ENCODE measurements around the gene AZIN2. TPM values are rescaled to one million over a fixed set of nuclear protein-coding genes. Genes with fewer than 3 reads are reported as not detected.

AZIN2 gene
- 2.5 TPM for polyA plus RNA-seq
- long read RNA-seq, donor 1, result 0 reads
- long read RNA-seq, donor 2, result 0 reads
- long read RNA-seq, donor 3, result 0 reads
- long read RNA-seq, donor 4, result 0 reads
- long read RNA-seq, donor 5, result 0 reads
- long read RNA-seq, donor 6, result 0 reads
- long read RNA-seq, donor 7, result 0 reads
- long read RNA-seq, donor 8, partial matches to known transcripts, result 0 of 1 reads
- long read RNA-seq, donor 8, other reads (novel, unspliced or antisense), result 0 of 1 reads
- long read RNA-seq, donor 9, partial matches to known transcripts, result 0 of 1 reads
- long read RNA-seq, donor 9, other reads (novel, unspliced or antisense), result 0 of 1 reads
- long read RNA-seq, donor 10, result 0 reads
- long read RNA-seq, donor 11, partial matches to known transcripts, result 0 of 1 reads
- long read RNA-seq, donor 11, other reads (novel, unspliced or antisense), result 0 of 1 reads

DNA sequence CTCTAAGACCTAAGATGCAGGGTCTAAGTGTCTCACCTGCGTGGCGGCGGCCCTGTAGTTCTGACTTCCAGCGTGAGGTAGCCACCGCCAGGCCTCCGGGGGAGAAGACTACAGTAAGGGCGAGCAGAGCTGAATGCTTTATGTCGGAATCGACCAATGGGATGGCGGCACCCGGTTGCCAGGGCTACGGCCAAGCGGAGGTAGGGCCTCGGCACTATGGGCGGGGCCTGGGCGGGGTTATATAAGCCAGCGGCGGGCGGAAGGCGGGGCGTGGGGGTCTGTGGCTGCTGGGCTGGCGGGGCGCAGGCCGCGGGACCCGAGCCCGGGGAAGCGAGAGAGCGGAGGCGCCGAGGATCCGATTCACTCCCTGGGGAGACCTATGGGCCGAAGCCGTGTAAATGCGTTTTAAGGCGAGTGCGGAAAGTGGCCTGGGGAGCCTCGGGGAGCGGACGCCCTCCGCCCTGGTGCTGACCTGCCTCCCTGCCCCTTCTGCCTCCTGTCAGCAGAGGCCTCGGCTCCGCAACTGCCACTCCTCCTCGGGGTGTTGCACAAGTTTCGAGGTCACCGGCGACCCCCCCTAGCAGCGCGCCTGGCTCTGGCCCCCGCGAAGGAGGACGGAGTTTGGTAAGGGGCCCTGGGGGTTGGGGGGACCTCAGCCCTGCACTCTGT, at the start of gene AZIN2:
AZIN2 (plus strand) TSS at position 269 of the 669 bp plus-strand sequence. CDS start 1,097 bp downstream, outside the sequence.
- peak; percentile 93 for DNase-seq
- no CpG with 5 or more reads among the region's 52 CpGs for WGBS (ENCODE audit: insufficient coverage, low lambda C conversion rate)
- peaks cover 11% of the 10 kb centered on the region for H3K4me1 ChIP-seq (ENCODE audit: control insufficient read depth, insufficient read depth, low read length)
- peaks cover 22% of the 10 kb centered on the region for H3K27me3 ChIP-seq (ENCODE audit: control insufficient read depth, insufficient read depth, low read length)
- H3K36me3 ChIP-seq (ENCODE audit: control insufficient read depth, insufficient read depth, low read length), result no peaks in the 10 kb centered on the region
- H3K27ac ChIP-seq (ENCODE audit: low read length), result no peak within 1 kb of the TSS
- peak within 1 kb of the TSS; percentile 62 for H3K4me3 ChIP-seq (ENCODE audit: low read length)
- H3K9me3 ChIP-seq (ENCODE audit: control insufficient read depth, low read depth, low read length), result no peaks in the 10 kb centered on the region

DNA sequence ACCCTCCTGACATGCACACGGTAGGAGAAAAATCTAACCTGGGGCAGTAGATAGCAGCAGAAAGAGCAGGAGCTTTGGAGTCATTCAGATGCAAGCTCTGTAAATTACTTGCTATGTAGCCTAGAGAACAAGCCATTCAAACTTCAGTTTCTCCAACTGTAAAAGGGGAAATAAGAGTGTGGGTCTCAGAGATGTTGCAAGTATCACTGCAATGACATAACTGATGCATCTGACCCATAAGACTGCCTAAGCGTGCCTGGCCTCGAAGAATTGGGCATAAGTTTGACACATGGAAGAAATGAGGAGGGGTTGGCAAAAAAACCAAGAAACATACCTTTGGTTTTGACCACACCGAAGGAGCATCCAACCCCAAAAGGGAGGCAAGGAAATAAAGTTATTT, 49.4 kb upstream of the AZIN2 start:
- WGBS (ENCODE audit: insufficient coverage, low lambda C conversion rate), result 100% methylated on average over 1 of the region's 4 CpGs
- H3K27ac ChIP-seq (ENCODE audit: low read length), result no peak overlapping the region
- H3K9me3 ChIP-seq (ENCODE audit: control insufficient read depth, low read depth, low read length), result no peaks in the 10 kb centered on the region
- peaks cover 26% of the 10 kb centered on the region for H3K36me3 ChIP-seq (ENCODE audit: control insufficient read depth, insufficient read depth, low read length)
- H3K4me3 ChIP-seq (ENCODE audit: low read length), result no peak overlapping the region
- H3K4me1 ChIP-seq (ENCODE audit: control insufficient read depth, insufficient read depth, low read length), result peaks cover 17% of the 10 kb centered on the region
- no peaks in the 10 kb centered on the region for H3K27me3 ChIP-seq (ENCODE audit: control insufficient read depth, insufficient read depth, low read length)
- DNase-seq, result no peak

- WGBS (ENCODE audit: insufficient coverage, low lambda C conversion rate), result 92% methylated on average over 2 of the region's 6 CpGs
- DNase-seq, result no peak
- no peaks in the 10 kb centered on the region for H3K9me3 ChIP-seq (ENCODE audit: control insufficient read depth, low read depth, low read length)
- H3K36me3 ChIP-seq (ENCODE audit: control insufficient read depth, insufficient read depth, low read length), result peaks cover 26% of the 10 kb centered on the region
- H3K4me3 ChIP-seq (ENCODE audit: low read length), result no peak overlapping the region
- H3K27me3 ChIP-seq (ENCODE audit: control insufficient read depth, insufficient read depth, low read length), result no peaks in the 10 kb centered on the region
- H3K4me1 ChIP-seq (ENCODE audit: control insufficient read depth, insufficient read depth, low read length), result peaks cover 17% of the 10 kb centered on the region
- no peak overlapping the region for H3K27ac ChIP-seq (ENCODE audit: low read length)
Measured at GRCh38 chr1:33032126-33032869, 48.7 kb upstream of the AZIN2 start.

GRCh38 chr1:33036051-33036525, 44.9 kb upstream of the AZIN2 start:
- Histone ChIP-seq H3K4me3 (ENCODE audit: low read length) (peak overlapping the region; percentile 86), H3K4me1 (ENCODE audit: control insufficient read depth, insufficient read depth, low read length) (peaks cover 17% of the 10 kb centered on the region), H3K9me3 (ENCODE audit: control insufficient read depth, low read depth, low read length) (no peaks in the 10 kb centered on the region), H3K36me3 (ENCODE audit: control insufficient read depth, insufficient read depth, low read length) (peaks cover 14% of the 10 kb centered on the region), H3K27ac (ENCODE audit: low read length) (peak overlapping the region; percentile 90), H3K27me3 (ENCODE audit: control insufficient read depth, insufficient read depth, low read length) (no peaks in the 10 kb centered on the region)
- no CpG with 5 or more reads among the region's 5 CpGs for whole genome bisulfite sequencing (ENCODE audit: insufficient coverage, low lambda C conversion rate)
- DNase-seq, result peak; percentile 56 to 74

DNA sequence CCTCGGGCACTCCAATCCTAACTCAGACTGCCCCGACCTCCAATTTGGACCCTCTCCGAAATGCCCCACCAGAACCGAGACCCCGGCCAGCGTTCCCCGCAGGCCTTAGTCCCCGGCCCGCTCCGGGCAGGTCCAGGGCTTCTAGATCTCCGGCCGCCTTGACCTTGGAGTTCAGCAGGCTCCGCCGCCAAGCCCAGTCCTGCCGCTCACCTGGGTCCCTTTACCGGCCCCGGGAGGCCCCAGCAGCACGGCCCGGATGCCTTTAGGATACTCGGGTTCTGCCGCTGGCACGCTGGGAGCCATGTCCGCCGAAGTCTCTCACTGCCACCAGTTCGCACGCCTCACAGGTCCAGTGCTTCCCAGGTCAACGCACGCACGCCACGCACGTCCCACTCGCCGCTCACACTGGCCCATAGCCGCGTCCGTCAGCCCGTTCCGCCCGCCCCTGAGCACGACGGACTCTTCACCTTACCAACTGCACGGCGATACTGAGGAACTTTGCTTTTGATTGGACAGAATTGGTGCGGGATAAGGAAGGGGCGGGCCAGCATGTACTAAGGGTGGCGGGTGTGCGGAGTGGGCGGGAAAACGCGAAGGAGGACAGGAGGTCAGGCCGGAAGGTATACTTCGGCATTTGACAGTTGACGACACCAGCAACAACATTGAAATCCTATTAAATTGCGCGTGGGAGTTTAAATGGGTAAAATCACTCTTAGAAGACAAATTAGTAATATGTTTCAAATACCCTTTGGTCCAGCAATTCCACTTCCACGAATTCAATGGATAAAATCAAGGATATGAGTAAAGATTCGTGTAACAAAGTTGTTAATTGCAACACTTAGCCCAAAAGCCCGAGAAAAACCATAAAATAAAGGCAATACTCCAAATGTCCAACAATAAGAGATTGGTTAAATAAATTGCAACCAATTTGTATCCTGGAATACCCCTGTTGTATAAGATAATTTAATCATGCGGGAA, 44.1 kb upstream of the AZIN2 start, which contains the start of gene AK2:
AK2 (minus strand) TSS at position 358 of the 978 bp plus-strand sequence; CDS start at position 303, 55 bp downstream.
- Histone ChIP-seq H3K4me3 (ENCODE audit: low read length) (peak within 1 kb of the TSS; percentile 86), H3K4me1 (ENCODE audit: control insufficient read depth, insufficient read depth, low read length) (peaks cover 17% of the 10 kb centered on the region), H3K9me3 (ENCODE audit: control insufficient read depth, low read depth, low read length) (no peaks in the 10 kb centered on the region), H3K27ac (ENCODE audit: low read length) (peak within 1 kb of the TSS; percentile 90), H3K36me3 (ENCODE audit: control insufficient read depth, insufficient read depth, low read length) (peaks cover 8% of the 10 kb centered on the region), H3K27me3 (ENCODE audit: control insufficient read depth, insufficient read depth, low read length) (no peaks in the 10 kb centered on the region)
- DNase-seq, result peak; percentile 98 to 99
- 100% methylated on average over 1 of the region's 59 CpGs for WGBS (ENCODE audit: insufficient coverage, low lambda C conversion rate)

DNA sequence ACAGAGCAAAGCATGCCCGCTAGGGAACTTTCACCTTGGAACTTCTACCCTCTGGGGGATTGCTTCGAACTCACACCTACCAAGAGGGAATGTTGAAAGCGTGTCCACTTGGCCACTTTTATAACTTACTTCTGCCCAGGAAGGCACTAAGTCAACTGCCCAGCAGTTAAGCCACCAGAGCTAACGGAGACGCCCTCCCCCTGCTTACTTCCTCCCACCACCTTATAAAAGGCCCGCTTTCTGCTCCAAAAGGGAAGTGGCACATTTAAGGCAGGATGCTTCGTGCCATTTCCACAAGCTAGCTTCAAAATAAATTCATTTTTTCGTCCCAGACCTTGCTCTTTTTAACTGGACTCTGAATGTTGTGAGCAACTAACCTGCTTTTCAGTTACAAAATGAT, 41.1 kb upstream of the AZIN2 start:
- WGBS (ENCODE audit: insufficient coverage, low lambda C conversion rate), result no CpG with 5 or more reads among the region's 8 CpGs
- no peaks in the 10 kb centered on the region for H3K27me3 ChIP-seq (ENCODE audit: control insufficient read depth, insufficient read depth, low read length)
- no peak for DNase-seq
- H3K4me3 ChIP-seq (ENCODE audit: low read length), result no peak overlapping the region
- H3K9me3 ChIP-seq (ENCODE audit: control insufficient read depth, low read depth, low read length), result no peaks in the 10 kb centered on the region
- peaks cover 2% of the 10 kb centered on the region for H3K36me3 ChIP-seq (ENCODE audit: control insufficient read depth, insufficient read depth, low read length)
- no peak overlapping the region for H3K27ac ChIP-seq (ENCODE audit: low read length)
- peaks cover 22% of the 10 kb centered on the region for H3K4me1 ChIP-seq (ENCODE audit: control insufficient read depth, insufficient read depth, low read length)

DNA sequence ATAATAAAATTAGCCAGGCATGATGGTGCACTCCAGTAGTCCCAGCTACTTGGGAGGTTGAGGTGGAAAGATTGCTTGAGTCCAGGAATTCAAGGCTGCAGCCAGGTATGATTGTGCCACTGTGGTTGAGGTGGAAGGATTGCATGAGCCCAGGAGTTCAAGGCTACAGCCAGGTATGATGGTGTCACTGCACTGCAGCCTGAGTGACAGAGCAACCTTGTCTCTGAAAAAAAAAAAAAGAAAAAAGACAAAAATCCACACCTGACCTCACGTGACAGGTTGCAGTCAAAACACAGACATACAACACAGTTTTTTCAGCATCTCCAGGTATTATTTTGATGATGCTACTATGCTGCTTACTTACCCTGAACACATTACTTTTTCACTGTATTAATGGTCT, 39.9 kb upstream of the AZIN2 start:
- WGBS (ENCODE audit: insufficient coverage, low lambda C conversion rate), result no CpG with 5 or more reads among the region's 1 CpG

GRCh38 chr1:33042831-33043230, 38.1 kb upstream of the AZIN2 start:
- H3K9me3 ChIP-seq (ENCODE audit: control insufficient read depth, low read depth, low read length), result no peaks in the 10 kb centered on the region
- no peaks in the 10 kb centered on the region for H3K27me3 ChIP-seq (ENCODE audit: control insufficient read depth, insufficient read depth, low read length)
- H3K27ac ChIP-seq (ENCODE audit: low read length), result no peak overlapping the region
- H3K4me3 ChIP-seq (ENCODE audit: low read length), result no peak overlapping the region
- DNase-seq, result no peak
- peaks cover 43% of the 10 kb centered on the region for H3K4me1 ChIP-seq (ENCODE audit: control insufficient read depth, insufficient read depth, low read length)
- no peaks in the 10 kb centered on the region for H3K36me3 ChIP-seq (ENCODE audit: control insufficient read depth, insufficient read depth, low read length)
- WGBS (ENCODE audit: insufficient coverage, low lambda C conversion rate), result no CpG with 5 or more reads among the region's 1 CpG

More for the DNA sequence above, 39.9 kb upstream of the AZIN2 start:
- Histone ChIP-seq H3K36me3 (ENCODE audit: control insufficient read depth, insufficient read depth, low read length) (no peaks in the 10 kb centered on the region), H3K4me3 (ENCODE audit: low read length) (no peak overlapping the region), H3K27me3 (ENCODE audit: control insufficient read depth, insufficient read depth, low read length) (no peaks in the 10 kb centered on the region), H3K27ac (ENCODE audit: low read length) (no peak overlapping the region), H3K9me3 (ENCODE audit: control insufficient read depth, low read depth, low read length) (no peaks in the 10 kb centered on the region), H3K4me1 (ENCODE audit: control insufficient read depth, insufficient read depth, low read length) (peaks cover 27% of the 10 kb centered on the region)
- no peak for DNase-seq

DNA sequence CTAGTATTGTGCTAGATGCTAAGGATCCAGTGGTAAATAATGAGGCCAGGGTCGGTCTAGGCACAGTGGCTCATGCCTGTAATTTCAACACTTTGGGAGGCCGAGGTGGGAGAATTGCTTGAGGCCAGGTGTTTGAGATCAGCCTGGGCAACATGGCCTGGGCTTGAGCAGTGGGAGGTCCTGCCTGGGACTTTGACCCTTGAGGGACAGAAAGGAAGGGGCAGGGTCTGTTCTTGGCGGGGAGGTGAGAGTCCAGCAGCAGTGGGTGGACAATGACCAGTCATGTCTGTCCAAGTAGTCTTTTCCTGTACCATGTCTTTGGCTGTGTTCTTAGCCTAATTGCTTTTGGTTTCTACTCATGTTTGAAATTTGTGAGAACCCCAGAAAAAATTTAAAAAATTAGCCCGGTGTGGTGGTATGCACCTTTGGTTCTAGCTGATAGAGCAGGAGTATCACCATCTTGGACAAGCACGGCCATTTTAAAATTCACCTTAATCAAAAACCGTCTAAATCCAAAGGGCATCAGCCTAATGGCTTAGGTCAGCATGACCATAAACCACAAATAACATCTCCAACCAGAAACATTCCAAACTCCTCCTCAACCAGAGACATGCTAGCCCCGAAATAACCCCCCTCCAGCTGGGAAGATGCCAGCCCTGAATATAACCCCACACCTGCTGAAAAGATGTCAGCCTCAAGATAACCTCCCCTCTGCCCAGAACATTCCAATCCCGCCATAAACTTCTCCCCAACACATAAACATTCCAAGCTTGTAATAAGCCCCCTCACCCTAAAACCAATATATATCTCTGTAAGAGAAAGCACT, 37.5 kb upstream of the AZIN2 start:
- WGBS (ENCODE audit: insufficient coverage, low lambda C conversion rate), result no CpG with 5 or more reads among the region's 8 CpGs
- peaks cover 46% of the 10 kb centered on the region for H3K4me1 ChIP-seq (ENCODE audit: control insufficient read depth, insufficient read depth, low read length)

More for the DNA sequence above, 37.5 kb upstream of the AZIN2 start:
- no peaks in the 10 kb centered on the region for H3K9me3 ChIP-seq (ENCODE audit: control insufficient read depth, low read depth, low read length)
- no peaks in the 10 kb centered on the region for H3K27me3 ChIP-seq (ENCODE audit: control insufficient read depth, insufficient read depth, low read length)
- DNase-seq, result peak in 1 of 2 donors; percentile 25
- no peaks in the 10 kb centered on the region for H3K36me3 ChIP-seq (ENCODE audit: control insufficient read depth, insufficient read depth, low read length)
- H3K27ac ChIP-seq (ENCODE audit: low read length), result peak overlapping the region; percentile 20
- H3K4me3 ChIP-seq (ENCODE audit: low read length), result no peak overlapping the region
